GM12878 (cell line): ENCODE measurements around the gene PDE6B. TPM values are rescaled to one million over a fixed set of nuclear protein-coding genes. Genes with fewer than 3 reads are reported as not detected.

Experiments
- ATAC-seq: fragments of 200-7000 bp; cut with Tn5 transposase; 3 replicates; pipeline ENCODE4 v1.9.1; 2020; ENCODE audit warnings: mild to moderate bottlenecking, moderate library complexity
- BruUV-seq: library from RNA; stranded (reverse); fragments of 400-500 nt; replicated peaks from 2 replicates; lab custom pipeline; 2021; lab: Mats Ljungman, UMichigan
- CTCF ChIA-PET: fragments of 300-600 bp; sonication (Branson Sonifier 250); formaldehyde crosslinking; extraction: SDS; loops from one replicate; lab custom pipeline; 2021; ENCODE audit warnings: inconsistent platforms; lab: Yijun Ruan, JAX
- POLR2A ChIA-PET: fragments of 350-600 bp; formaldehyde crosslinking; extraction: SDS; loops from one replicate; lab custom pipeline; 2021; ENCODE audit warnings: inconsistent platforms; lab: Charles Lee
- RAD21 ChIA-PET: fragments of 300-600 bp; sonication (Branson Sonifier 250); formaldehyde crosslinking; loops from one replicate; lab custom pipeline; 2023; ENCODE audit warnings: antibody characterized with exemption; ENCODE audit not compliant: unreplicated experiment; lab: Charles Lee
- SMC1A ChIA-PET: fragments of 300-600 bp; sonication (Branson Sonifier 250); formaldehyde crosslinking; loops from one replicate; lab custom pipeline; 2023; ENCODE audit not compliant: unreplicated experiment, uncharacterized antibody; lab: Charles Lee
- DNase-seq: peaks from one replicate; pipeline ENCODE4 v3.0.0-alpha.2; 2011; ENCODE audit warnings: low read depth, low spot score
- FAIRE-seq: peaks from 3 replicates; lab custom pipeline; 2011; peaks lifted over from hg19 to GRCh38; lab: Jason Lieb, UNC
- H2AFZ ChIP-seq: 2 replicates; pipeline ENCODE4 v1.6.0; 2011; ENCODE audit warnings: low read depth, low read length, control low read depth; ENCODE audit not compliant: control insufficient read depth
- H3K27ac ChIP-seq: 2 replicates; pipeline ENCODE4 v1.5.1; 2011; ENCODE audit warnings: control low read depth; ENCODE audit not compliant: control insufficient read depth, insufficient read depth
- H3K27me3 ChIP-seq, 2 experiments: replicated peaks in 1 of 2; 2 replicates each; pipeline versions ENCODE4 v1.6.0 to v1.6.1; 2011; ENCODE audit warnings: low read length in 1 of 2; ENCODE audit not compliant: control insufficient read depth in 2 of 2, insufficient read depth in 2 of 2
- H3K36me3 ChIP-seq, 2 experiments: 2 replicates each; pipeline ENCODE4 v1.5.1; 2011; ENCODE audit warnings: low read length in 1 of 2; ENCODE audit not compliant: control insufficient read depth in 2 of 2, insufficient read depth in 2 of 2
- H3K4me1 ChIP-seq: 2 replicates; pipeline ENCODE4 v1.6.1; 2011; ENCODE audit warnings: mild to moderate bottlenecking, low read length, moderate library complexity, mixed read lengths; ENCODE audit not compliant: control insufficient read depth, insufficient read depth
- H3K4me2 ChIP-seq: 2 replicates; pipeline ENCODE4 v1.6.0; 2011; ENCODE audit warnings: control low read depth; ENCODE audit not compliant: control insufficient read depth, insufficient read depth
- H3K4me3 ChIP-seq: fragments of 200-600 bp; sonication (generic); 2 replicates; pipeline ENCODE4 v1.5.1; 2016
- H3K79me2 ChIP-seq: 2 replicates; pipeline ENCODE4 v1.6.0; 2011; ENCODE audit warnings: low read length; ENCODE audit not compliant: control insufficient read depth, insufficient read depth
- H3K9ac ChIP-seq: 2 replicates; pipeline ENCODE4 v1.8.0; 2011; ENCODE audit warnings: low read length, control low read depth, mixed read lengths; ENCODE audit not compliant: control insufficient read depth, insufficient read depth
- H3K9me3 ChIP-seq: replicated peaks from 3 replicates; pipeline ENCODE4 v1.5.1; 2011; ENCODE audit warnings: mild to moderate bottlenecking, low read length; ENCODE audit not compliant: control insufficient read depth, insufficient read depth
- H4K20me1 ChIP-seq: 2 replicates; pipeline ENCODE4 v1.6.0; 2011; ENCODE audit not compliant: control insufficient read depth, insufficient read depth
- CBX5 ChIP-seq: sonication (generic); IDR thresholded peaks from 2 replicates; pipeline ENCODE4 v1.6.1; 2016; ENCODE audit warnings: low read depth, moderate library complexity, mild to moderate bottlenecking, inconsistent platforms
- CREB1 ChIP-seq: IDR thresholded peaks from 2 replicates; pipeline ENCODE4 v1.6.1; 2012; ENCODE audit warnings: low read depth, mild to moderate bottlenecking, inconsistent platforms
- E2F8 ChIP-seq: fragments of 450-650 bp; IDR thresholded peaks from 2 replicates; pipeline ENCODE4 v1.6.1; 2018; ENCODE audit warnings: mild to moderate bottlenecking, low read depth, moderate library complexity; ENCODE audit not compliant: partially characterized antibody
- ETV6 ChIP-seq, 2 experiments: fragments of 450-650 bp in 1 of 2; IDR thresholded peaks in 1 of 2; conservative IDR thresholded peaks in 1 of 2; 2 replicates each; pipeline ENCODE4 v1.6.1; 2014; ENCODE audit warnings: antibody characterized with exemption in 1 of 2, borderline replicate concordance in 1 of 2, low read depth in 1 of 2, mild to moderate bottlenecking in 1 of 2, moderate library complexity in 1 of 2
- GABPA ChIP-seq: IDR thresholded peaks from 2 replicates; pipeline ENCODE4 v1.6.1; 2014; ENCODE audit warnings: antibody characterized with exemption, low read depth, mild to moderate bottlenecking, inconsistent platforms
- IKZF2 ChIP-seq, 2 experiments: fragments of 450-650 bp; IDR thresholded peaks; 2 replicates each; pipeline ENCODE4 v1.6.1; 2017; ENCODE audit warnings: mild to moderate bottlenecking in 2 of 2, moderate library complexity in 2 of 2
- MEF2B ChIP-seq: fragments of 450-650 bp; IDR thresholded peaks from 2 replicates; pipeline ENCODE4 v1.6.1; 2018; ENCODE audit warnings: mild to moderate bottlenecking, moderate library complexity; ENCODE audit not compliant: partially characterized antibody, poor library complexity, severe bottlenecking
- MYC ChIP-seq: IDR thresholded peaks from 2 replicates; pipeline ENCODE4 v1.6.1; 2011; ENCODE audit warnings: mild to moderate bottlenecking, low read length, moderate library complexity, inconsistent platforms; ENCODE audit not compliant: insufficient read depth, insufficient replicate concordance, insufficient read length, severe bottlenecking
- NFXL1 ChIP-seq: fragments of 450-650 bp; IDR thresholded peaks from 2 replicates; pipeline ENCODE4 v1.6.1; 2017; ENCODE audit warnings: antibody characterized with exemption, mild to moderate bottlenecking, borderline replicate concordance
- NR2C2 ChIP-seq: IDR thresholded peaks from 2 replicates; pipeline ENCODE4 v1.6.1; 2011; ENCODE audit warnings: borderline replicate concordance, low read depth; ENCODE audit not compliant: control insufficient read depth, insufficient read length
- PAX5 ChIP-seq: IDR thresholded peaks from 2 replicates; pipeline ENCODE4 v1.6.1; 2011; ENCODE audit warnings: low read depth, low read length, borderline replicate concordance
- POLR2AphosphoS2 ChIP-seq: IDR thresholded peaks from 2 replicates; pipeline ENCODE4 v1.6.1; 2011; ENCODE audit warnings: low read depth, mild to moderate bottlenecking, low read length, improper control_type of control experiment, moderate library complexity
- ZNF217 ChIP-seq: fragments of 450-650 bp; IDR thresholded peaks from 2 replicates; pipeline ENCODE4 v1.6.1; 2017; ENCODE audit warnings: antibody characterized with exemption, mild to moderate bottlenecking
- WGBS: methylation state at CpG from one replicate; pipeline ENCODE4 v1.1.6; 2016; ENCODE audit warnings: low lambda C conversion rate; ENCODE audit not compliant: insufficient replicate concordance, insufficient coverage; ENCODE audit errors: missing lambda C conversion rate; 5-methylcytosine and 5-hydroxymethylcytosine counted together
- in situ Hi-C: fragments of 300-500 bp; cut with MboI; formaldehyde crosslinking; loops from 9 replicates; pipeline ENCODE4 v1.14.3; 2018; ENCODE audit warnings: mixed read lengths
- intact Hi-C: fragments of 100-400 bp; cut with micrococcal nuclease; formaldehyde crosslinking; loops from one replicate; pipeline ENCODE4 v1.14.2; 2022; ENCODE audit not compliant: unreplicated experiment
- polyA plus RNA-seq, 11 experiments: library from polyadenylated mRNA; depleted of rRNA in 4 of 11; unstranded in 6 of 11; stranded (reverse) in 5 of 11; fragments of >200 nt; fragmentation: Nextera tagmentation in 4 of 11; fragmentation: Illumina TruSeq in 1 of 11; extraction: Ambion mirVana in 4 of 11; extraction: Trizol in 1 of 11; gene quantifications; 1 replicate in 1 of 11; 2 replicates in 10 of 11; pipeline versions ENCODE4 v1.2.1 to v1.2.3, GENCODE V29; 2011 to 2016; ENCODE audit warnings: inconsistent platforms in 2 of 11, missing spikeins in 2 of 11, low read depth in 1 of 11
- total RNA-seq, 4 experiments: library from RNA; depleted of rRNA in 3 of 4; stranded (reverse); fragments of >200 nt in 3 of 4; fragmentation: Illumina TruSeq in 1 of 4; extraction: Trizol in 1 of 4; gene quantifications; 2 replicates each; pipeline versions ENCODE4 v1.2.1 to v1.2.3, GENCODE V29; 2013 to 2021
- TF ChIP-seq, protein P1 (sequence below): fragments of 450-650 bp; IDR thresholded peaks from 2 replicates; pipeline ENCODE4 v1.6.1; 2017; ENCODE audit warnings: mild to moderate bottlenecking, low read depth, inconsistent platforms; ENCODE audit not compliant: poor library complexity, severe bottlenecking
- TF ChIP-seq, protein P2 (sequence below): fragments of 450-650 bp; IDR thresholded peaks from 2 replicates; pipeline ENCODE4 v1.6.1; 2014; ENCODE audit warnings: mild to moderate bottlenecking

The PDE6B gene
- total and polyA plus RNA-seq, 10 of the 15 experiments (the other 5 are each of a cell fraction or from before 2014, with no cell fraction given): 2.6 to 6.4 (median 3.8) TPM

- Histone ChIP-seq H3K9ac (no peak overlapping the region), H3K9me3 (no peaks in the 10 kb centered on the region), H4K20me1 (no peaks in the 10 kb centered on the region), H3K4me2 (no peak overlapping the region), H3K79me2 (peaks cover 24% of the 10 kb centered on the region), H3K27me3 (no peaks in the 10 kb centered on the region), H3K36me3 (peaks cover 0 to under 1% of the 10 kb centered on the region in 2 experiments; a peak in 1 of 4 replicates), H3K27ac (no peak overlapping the region), H3K4me3 (no peak overlapping the region), H2AFZ (no peak overlapping the region), H3K4me1 (peaks cover 38% of the 10 kb centered on the region)
- CTCF ChIA-PET: interaction anchor here (0.9 to 2.1 kb wide), 3 partner anchors 13 to 309 kb away, joined by 3 to 5 read pairs (median 4); partner anchors contain the start of gene IDUA
- POLR2A ChIA-PET: no interaction called here
- in situ Hi-C loops (no loop called here), intact Hi-C loops (loop anchor here (10.0 kb wide), 3 partner anchors 203 to 433 kb away; partner anchors contain the start of genes GAK and TMEM175)
- no TSS peak for BruUV-seq
- RAD21 ChIA-PET: no interaction called here
- SMC1A ChIA-PET: interaction anchor here (1.4 kb wide), 1 partner anchor 71 kb away, joined by 3 read pairs; no protein-coding TSS in a partner anchor
- DNase-seq: no peak
- FAIRE-seq: peak; percentile 64
- ATAC-seq: no peak
- WGBS: 41% methylated on average over 26 of the region's 26 CpGs
- TF ChIP-seq NR2C2: no peak
- no peak for TF ChIP-seq POLR2AphosphoS2
- no peak for TF ChIP-seq ZNF217
- TF ChIP-seq, protein P1, sequence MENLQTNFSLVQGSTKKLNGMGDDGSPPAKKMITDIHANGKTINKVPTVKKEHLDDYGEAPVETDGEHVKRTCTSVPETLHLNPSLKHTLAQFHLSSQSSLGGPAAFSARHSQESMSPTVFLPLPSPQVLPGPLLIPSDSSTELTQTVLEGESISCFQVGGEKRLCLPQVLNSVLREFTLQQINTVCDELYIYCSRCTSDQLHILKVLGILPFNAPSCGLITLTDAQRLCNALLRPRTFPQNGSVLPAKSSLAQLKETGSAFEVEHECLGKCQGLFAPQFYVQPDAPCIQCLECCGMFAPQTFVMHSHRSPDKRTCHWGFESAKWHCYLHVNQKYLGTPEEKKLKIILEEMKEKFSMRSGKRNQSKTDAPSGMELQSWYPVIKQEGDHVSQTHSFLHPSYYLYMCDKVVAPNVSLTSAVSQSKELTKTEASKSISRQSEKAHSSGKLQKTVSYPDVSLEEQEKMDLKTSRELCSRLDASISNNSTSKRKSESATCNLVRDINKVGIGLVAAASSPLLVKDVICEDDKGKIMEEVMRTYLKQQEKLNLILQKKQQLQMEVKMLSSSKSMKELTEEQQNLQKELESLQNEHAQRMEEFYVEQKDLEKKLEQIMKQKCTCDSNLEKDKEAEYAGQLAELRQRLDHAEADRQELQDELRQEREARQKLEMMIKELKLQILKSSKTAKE: no peak
- TF ChIP-seq MEF2B: no peak
- TF ChIP-seq ETV6 (conservative IDR thresholded peaks at IDR 0.05 in 1 of 2, IDR thresholded peaks at IDR 0.05 in 1 of 2; ENCODE audit: borderline replicate concordance in 1 of 2, low read depth in 1 of 2): no peak
- TF ChIP-seq NFXL1: no peak
- TF ChIP-seq MYC: no peak
- TF ChIP-seq CREB1: no peak
- no peak for TF ChIP-seq E2F8
- peak; percentile 64; the same call in 1 of the 2 replicates for TF ChIP-seq PAX5
- TF ChIP-seq, protein P2, sequence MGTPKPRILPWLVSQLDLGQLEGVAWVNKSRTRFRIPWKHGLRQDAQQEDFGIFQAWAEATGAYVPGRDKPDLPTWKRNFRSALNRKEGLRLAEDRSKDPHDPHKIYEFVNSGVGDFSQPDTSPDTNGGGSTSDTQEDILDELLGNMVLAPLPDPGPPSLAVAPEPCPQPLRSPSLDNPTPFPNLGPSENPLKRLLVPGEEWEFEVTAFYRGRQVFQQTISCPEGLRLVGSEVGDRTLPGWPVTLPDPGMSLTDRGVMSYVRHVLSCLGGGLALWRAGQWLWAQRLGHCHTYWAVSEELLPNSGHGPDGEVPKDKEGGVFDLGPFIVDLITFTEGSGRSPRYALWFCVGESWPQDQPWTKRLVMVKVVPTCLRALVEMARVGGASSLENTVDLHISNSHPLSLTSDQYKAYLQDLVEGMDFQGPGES: no peak
- TF ChIP-seq IKZF2 (IDR thresholded peaks at IDR 0.05): peak in 1 of 2 experiments; percentile 43; a peak in 1 of 4 replicates
- TF ChIP-seq CBX5: no peak
- TF ChIP-seq GABPA: no peak
Observed at GRCh38 chr4:677431-678293, 52.3 kb downstream of the PDE6B start.
